GM23338 (cell line): ENCODE results near the gene IGFBPL1.

ENCODE experiments used
- EZH2 ChIP-seq: fragments of 200-600 bp; sonication (generic); IDR thresholded peaks from one replicate; pipeline ENCODE4 v1.8.0; 2017; ENCODE audit warnings: antibody characterized with exemption, mild to moderate bottlenecking, low read depth; ENCODE audit not compliant: unreplicated experiment
- EZH2phosphoT487 ChIP-seq: fragments of 200-600 bp; sonication (generic); IDR thresholded peaks from one replicate; pipeline ENCODE4 v1.8.1; 2018; ENCODE audit warnings: antibody characterized with exemption; ENCODE audit not compliant: unreplicated experiment
- JUNB ChIP-seq: IDR thresholded peaks from one replicate; pipeline ENCODE4 v1.6.1; 2016; ENCODE audit warnings: antibody characterized with exemption; ENCODE audit not compliant: unreplicated experiment
- REST ChIP-seq: IDR thresholded peaks from one replicate; pipeline ENCODE4 v1.6.1; 2018; ENCODE audit warnings: antibody characterized with exemption; ENCODE audit not compliant: unreplicated experiment
- TF ChIP-seq, protein P1 (sequence below), 2 experiments: fragments of 200-600 bp in 1 of 2; sonication (generic) in 1 of 2; conservative IDR thresholded peaks; 2 replicates each; pipeline versions ENCODE4 v1.5.1 to v1.6.1; 2016 to 2017; ENCODE audit warnings: antibody characterized with exemption in 2 of 2, low read depth in 2 of 2, mild to moderate bottlenecking in 2 of 2, moderate library complexity in 1 of 2
- TF ChIP-seq, protein P2 (sequence below): IDR thresholded peaks from 2 replicates; pipeline ENCODE4 v1.6.1; 2016; ENCODE audit warnings: antibody characterized with exemption

DNA sequence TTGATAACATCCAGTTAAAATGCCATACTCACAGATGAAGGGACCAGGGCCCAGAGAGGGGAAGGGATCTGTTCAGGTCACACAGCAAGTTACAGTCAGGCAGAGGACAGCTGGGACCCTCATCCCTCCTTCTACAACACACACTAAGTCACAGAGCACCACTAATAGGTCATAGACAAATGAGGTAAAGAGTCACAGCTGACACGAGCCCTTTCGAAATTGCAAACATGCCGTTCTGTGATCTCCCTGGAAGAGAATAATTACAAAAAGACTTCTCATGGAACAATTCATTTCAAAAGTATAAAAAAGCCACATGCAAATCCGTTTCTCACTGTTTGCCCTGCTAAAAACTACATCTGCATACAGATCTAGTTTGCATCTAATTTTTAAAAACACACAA is 15.5 kb downstream of the IGFBPL1 start:
- TF ChIP-seq, protein P1, sequence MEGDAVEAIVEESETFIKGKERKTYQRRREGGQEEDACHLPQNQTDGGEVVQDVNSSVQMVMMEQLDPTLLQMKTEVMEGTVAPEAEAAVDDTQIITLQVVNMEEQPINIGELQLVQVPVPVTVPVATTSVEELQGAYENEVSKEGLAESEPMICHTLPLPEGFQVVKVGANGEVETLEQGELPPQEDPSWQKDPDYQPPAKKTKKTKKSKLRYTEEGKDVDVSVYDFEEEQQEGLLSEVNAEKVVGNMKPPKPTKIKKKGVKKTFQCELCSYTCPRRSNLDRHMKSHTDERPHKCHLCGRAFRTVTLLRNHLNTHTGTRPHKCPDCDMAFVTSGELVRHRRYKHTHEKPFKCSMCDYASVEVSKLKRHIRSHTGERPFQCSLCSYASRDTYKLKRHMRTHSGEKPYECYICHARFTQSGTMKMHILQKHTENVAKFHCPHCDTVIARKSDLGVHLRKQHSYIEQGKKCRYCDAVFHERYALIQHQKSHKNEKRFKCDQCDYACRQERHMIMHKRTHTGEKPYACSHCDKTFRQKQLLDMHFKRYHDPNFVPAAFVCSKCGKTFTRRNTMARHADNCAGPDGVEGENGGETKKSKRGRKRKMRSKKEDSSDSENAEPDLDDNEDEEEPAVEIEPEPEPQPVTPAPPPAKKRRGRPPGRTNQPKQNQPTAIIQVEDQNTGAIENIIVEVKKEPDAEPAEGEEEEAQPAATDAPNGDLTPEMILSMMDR (conservative IDR thresholded peaks at IDR 0.05; ENCODE audit: low read depth in 2 of 2): no peak
- TF ChIP-seq JUNB (no peak), EZH2 (no peak), EZH2phosphoT487 (no peak), REST (no peak)
- TF ChIP-seq, protein P2, sequence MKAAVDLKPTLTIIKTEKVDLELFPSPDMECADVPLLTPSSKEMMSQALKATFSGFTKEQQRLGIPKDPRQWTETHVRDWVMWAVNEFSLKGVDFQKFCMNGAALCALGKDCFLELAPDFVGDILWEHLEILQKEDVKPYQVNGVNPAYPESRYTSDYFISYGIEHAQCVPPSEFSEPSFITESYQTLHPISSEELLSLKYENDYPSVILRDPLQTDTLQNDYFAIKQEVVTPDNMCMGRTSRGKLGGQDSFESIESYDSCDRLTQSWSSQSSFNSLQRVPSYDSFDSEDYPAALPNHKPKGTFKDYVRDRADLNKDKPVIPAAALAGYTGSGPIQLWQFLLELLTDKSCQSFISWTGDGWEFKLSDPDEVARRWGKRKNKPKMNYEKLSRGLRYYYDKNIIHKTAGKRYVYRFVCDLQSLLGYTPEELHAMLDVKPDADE: no peak
